ENCODE data around the gene NYAP1.
"Not testable (repeated sequence)": the region's sequence is repeated elsewhere in the genome, so short reads cannot be mapped to it uniquely, and the experiment has no call there.

Gene NYAP1

DNA sequence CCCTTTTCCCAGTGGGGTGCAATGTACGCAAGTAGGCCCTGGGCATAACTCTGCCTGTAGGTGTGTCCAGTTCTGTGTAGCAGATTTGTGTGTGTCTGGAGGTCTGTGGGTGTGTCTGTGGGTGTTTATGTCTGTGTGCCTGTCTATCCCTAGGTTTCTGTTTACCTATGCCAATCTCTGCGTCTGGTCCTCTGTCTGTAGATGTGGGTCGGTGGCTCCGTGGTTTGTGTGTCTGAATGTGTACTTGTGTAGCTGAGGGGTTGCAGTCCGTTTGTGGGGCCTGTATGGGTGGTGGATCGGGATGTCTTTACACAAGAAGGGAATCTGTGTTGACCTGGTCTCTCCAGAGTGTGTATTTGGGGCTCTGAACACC, 932 bp downstream of the NYAP1 start:
- FAIRE-seq, result no peak

DNA sequence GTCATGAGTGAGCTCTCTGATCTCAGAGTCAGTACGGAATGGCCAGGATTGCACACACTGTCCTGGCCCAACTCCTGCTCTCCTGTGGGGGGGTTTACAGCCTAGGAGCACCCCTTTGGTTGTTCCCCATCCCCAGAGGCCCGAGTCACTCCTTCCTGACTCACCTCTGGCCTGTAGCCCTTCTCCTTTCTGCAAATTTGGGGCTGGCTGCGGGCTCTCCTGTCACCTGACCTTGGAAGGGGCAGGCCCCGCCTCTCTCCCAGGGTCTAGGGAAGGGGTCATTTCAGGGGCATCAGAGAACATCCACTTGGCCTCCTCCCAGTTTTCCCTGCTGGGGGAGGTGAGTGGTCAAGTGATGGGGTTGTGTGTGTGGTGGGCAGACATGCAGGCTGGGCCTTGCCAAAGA, 1.7 kb downstream of the NYAP1 start:
- no peak for FAIRE-seq

DNA sequence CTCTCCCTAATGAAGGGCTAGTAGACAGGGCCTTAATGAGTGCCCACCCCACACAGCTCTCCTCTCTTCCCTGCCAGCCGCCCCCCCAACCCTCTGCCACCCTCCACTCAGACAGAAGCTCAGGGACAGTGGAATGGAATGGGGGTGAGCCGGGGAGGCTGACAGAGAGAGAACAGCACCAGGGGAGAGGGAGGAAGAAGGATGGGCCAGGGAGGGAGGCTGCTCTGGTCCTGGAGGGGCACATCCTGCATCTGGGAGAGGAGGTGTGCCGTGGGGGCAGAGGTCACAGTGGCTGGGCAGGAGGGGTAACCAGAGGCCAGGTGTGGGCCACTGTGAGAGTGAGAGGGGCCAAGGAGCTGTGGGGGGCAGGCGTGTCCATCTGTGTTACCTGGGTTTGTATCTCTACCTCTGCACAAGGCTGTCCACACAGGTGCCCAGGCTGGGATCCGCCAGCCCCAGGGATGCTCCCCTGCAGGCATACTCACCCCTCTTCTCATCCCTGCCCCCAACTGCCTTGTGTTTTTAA, 2.4 kb downstream of the NYAP1 start:
- no peak for FAIRE-seq

DNA sequence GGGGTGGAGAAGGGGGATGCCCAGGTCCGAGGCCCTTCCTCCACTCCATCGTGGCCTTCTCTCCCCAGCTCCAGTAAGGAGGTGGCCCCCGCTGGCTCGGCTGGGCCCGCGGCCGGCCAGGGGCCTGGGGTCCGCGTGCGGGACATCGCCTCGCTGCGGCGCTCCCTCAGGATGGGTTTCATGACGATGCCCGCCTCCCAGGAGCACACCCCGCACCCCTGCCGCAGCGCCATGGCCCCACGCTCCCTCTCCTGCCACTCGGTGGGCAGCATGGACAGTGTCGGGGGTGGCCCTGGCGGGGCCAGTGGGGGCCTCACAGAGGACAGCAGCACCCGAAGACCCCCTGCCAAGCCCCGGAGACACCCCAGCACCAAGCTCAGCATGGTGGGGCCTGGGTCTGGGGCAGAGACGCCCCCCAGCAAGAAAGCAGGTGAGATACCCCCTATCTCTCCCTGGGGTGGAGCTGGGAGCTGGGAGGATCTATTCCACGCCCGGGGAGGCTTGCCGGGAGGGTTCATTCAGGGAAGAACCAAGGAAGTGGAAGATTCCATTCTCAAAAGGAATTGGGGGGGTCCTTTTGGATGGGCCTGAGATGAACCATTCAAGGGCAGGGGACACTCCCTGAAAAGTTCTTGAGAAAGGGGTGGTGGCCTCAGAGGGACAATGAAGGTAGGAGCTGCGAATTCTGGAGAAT, 3.2 kb downstream of the NYAP1 start:
- no peak for FAIRE-seq

DNA sequence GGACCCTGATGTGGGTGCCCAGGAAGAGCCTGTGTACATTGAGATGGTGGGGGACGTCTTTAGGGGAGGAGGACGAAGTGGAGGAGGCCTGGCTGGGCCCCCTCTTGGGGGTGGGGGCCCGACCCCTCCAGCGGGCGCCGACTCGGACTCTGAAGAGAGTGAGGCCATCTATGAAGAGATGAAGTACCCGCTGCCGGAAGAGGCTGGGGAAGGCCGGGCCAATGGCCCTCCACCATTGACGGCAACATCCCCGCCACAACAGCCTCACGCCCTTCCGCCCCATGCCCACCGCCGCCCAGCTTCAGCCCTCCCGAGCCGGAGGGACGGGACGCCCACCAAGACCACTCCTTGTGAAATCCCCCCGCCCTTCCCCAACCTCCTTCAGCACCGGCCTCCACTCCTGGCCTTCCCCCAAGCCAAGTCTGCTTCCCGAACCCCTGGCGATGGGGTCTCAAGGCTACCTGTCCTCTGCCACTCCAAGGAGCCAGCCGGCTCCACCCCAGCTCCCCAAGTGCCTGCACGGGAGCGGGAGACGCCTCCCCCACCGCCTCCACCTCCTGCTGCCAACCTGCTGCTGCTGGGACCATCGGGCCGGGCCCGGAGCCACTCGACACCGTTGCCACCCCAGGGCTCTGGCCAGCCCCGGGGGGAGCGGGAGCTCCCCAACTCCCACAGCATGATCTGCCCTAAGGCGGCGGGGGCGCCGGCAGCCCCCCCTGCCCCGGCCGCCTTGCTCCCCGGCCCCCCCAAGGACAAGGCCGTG, 4.8 kb downstream of the NYAP1 start:
- FAIRE-seq, result no peak

DNA sequence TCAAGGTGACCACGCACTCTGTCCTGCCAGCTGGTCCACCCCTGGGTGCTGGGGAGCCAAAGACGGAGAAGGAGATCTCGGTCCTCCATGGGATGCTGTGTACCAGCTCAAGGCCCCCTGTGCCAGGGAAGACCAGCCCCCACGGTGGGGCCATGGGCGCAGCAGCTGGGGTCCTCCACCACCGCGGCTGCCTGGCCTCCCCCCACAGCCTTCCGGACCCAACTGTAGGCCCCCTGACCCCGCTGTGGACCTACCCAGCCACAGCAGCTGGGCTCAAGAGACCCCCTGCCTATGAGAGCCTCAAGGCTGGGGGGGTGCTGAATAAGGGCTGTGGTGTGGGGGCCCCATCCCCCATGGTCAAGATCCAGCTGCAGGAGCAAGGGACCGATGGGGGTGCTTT, 5.4 kb downstream of the NYAP1 start:
- FAIRE-seq, result no peak

DNA sequence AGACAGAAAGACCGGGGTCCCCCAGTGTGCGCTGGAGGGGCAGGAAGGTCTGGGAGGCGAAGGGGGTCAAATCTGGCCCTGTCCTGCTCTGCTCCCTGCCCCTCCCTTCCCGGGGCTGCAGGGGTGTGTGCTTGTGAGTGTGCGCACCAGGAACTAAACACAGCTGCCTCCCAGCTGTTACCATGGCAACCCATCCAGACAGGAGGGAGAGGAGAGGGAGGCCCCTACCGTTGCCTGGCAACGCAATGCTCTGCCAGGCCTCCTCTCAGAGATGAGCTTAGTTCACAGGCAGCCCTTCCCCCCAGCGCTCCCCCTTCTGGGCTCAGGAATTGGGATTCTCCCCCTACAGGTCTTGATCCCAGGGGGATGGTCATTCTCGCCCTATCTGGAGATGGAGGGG, 6.1 kb downstream of the NYAP1 start:
- FAIRE-seq, result no peak

DNA sequence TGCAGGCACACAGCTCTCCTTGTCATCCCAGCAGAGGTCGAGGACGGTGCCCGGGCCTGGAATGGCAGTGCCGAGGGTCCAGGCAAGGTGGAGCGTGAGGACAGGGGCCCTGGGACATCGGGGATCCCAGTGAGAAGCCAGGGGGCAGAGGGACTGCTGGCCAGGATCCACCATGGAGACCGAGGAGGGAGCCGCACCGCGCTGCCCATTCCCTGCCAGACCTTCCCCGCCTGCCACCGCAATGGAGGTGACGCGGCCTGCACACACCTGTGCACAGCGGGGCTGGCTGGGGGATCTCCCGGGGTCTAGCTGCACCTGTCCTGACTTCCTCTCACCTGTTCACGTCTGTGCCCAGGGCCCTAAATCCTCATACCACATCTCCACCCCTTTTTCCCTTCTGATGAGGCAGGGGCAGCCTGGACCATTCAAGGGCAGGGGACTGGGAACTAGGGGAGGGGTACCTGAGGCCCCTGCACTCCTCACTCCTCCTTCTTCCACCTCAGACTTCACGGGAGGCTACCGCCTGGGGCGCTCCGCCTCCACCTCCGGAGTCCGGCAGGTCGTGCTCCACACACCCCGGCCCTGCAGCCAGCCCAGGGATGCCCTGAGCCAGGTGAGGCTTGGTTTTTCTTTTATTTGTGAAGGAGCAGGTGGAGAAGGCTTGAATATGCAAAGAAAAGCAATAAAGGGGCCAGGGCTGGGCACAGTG, 6.9 kb downstream of the NYAP1 start:
- no peak for FAIRE-seq

DNA sequence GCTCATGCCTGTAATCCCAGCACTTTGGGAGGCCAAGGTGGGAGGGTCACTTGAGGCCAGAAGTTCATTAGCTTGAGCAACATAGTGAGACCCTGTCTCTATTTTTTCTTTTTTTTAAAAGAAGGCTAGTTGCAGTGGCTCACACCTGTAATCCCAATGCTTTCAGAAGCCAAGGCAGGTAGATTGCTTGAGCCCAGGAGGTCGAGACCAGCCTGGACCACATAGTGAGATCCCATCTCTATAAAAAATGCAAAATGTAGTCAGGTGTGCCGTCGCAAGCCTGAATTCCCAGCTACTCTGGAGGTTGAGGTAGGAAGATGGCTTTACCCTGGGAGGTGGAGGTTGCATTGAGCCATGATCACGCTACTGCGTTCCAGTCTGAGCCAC, 7.5 kb downstream of the NYAP1 start:
- FAIRE-seq, result no peak

DNA sequence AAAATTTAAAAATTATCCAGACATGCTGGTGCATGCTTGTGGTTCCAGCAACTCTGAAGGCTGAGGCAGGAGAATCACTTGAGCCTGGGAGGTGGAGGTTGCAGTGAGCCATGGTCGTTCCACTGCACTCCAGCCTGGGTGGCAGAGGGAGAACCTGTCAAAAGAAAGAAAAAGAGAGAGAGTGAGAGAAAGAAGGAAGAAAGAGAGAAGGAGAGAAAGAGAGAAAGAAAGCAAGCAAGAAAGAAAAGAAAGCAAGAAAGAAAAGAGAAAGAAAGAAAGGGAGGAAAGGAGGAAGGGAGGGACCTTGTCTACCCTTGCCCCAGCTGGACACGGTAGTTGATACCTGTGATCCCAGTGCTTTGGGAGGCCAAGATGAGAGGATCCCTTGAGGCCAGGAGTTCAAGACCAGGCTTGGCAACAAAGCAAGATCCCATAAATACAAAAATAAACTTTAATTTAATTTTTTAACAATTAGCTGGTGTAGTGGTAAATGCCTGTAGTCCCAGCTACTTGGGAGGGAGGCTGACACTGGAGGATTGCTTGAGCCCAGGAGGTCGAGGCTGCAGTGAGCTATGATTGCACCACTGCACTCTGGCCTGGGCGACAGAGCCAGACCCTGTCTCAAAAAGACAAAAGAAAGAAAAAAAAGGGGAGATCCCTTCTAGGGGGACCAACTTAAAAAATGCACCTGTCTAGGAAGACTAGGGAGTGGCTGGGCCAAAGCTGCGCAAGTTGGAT, 9.2 kb downstream of the NYAP1 start:
- no peak for FAIRE-seq

DNA sequence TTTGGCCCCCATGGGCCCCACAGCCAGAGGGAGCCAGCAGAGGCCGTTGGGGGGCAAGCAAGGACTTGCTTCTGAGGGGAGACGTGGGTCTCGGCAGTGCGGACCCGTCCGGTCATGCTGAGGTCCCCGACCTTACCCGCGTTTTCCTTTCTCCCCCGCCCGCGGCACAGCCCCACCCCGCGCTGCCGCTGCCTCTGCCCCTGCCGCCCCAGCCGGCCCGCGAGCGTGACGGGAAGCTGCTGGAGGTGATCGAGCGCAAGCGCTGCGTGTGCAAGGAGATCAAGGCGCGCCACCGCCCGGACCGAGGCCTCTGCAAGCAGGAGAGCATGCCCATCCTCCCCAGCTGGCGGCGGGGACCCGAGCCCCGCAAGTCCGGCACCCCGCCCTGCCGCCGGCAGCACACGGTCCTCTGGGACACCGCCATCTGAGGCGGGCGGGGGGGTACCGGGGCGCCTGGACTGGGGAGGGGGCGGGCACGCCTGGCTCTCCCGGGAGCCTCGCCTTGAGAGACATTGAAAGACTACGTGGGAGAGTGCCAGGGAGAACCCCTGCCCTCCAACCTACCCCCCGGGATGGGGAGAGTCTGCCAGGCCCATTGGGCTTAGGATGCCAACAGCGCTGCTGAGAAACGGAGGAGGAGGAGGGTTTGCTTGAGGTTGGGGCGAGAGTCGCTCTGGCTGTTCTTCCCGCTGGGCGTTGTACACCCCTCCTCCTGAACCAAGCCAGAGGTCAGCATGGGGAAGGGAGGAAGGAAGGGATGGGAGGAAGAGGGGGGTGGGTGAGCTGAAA, 9.9 kb downstream of the NYAP1 start:
- no peak for FAIRE-seq

DNA sequence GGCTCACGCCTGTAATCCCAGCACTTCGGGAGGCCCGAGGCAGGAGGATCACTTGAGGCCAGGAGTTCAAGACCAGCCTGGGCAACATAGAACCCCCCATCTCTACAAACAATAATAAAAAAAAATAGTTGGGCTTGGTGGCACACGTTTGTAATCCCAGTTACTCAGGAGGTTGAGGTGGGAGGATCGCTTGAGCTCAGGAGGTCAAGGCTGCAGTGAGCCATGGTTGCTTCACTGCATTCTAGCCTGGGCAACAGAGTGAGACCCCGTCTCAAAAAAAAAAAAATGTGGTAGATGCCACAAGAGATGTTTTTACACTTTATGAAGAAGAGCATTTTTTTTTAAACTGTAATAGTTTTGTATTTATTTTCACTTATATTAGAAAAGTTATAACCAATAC, 12.8 kb downstream of the NYAP1 start:
- no peak for FAIRE-seq

DNA sequence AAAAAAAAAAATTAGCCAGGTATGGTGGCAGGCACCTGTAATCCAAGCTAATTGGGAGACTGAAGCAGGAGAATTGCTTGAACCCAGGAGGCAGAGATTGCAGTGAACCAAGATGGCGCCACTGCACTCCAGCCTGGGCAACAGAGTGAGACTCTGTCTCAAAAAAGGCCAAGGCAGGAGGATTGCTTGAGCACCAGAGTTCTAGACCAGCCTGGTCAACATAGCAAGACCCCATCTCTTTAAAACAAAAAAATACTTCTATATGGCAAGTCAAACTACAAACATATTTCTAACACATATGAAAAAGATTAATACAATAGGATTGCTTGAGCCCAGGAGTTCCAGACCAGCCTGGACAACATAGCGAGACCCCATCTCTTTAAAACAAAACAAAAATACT, 17.0 kb downstream of the NYAP1 start:
- not testable (repeated sequence) for FAIRE-seq

DNA sequence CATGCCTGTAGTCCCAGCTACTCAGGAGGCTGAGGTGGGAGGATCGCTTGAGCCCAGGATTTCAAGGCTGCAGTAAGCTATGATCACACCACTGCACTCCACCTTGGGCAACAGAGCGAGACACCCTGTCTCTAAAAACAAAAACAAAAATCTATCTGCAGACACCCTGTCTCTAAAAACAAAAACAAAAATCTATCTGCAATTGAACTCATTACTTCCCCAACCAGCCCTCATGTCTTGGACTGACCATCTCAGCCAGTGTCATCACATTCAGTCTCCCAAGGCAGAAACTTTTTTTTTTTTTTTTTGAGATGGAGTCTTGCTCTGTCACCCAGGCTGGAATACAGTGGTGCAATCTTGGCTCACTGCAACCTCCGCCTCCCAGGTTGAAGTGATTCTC, 20.3 kb downstream of the NYAP1 start:
- FAIRE-seq, result not testable (repeated sequence)

DNA sequence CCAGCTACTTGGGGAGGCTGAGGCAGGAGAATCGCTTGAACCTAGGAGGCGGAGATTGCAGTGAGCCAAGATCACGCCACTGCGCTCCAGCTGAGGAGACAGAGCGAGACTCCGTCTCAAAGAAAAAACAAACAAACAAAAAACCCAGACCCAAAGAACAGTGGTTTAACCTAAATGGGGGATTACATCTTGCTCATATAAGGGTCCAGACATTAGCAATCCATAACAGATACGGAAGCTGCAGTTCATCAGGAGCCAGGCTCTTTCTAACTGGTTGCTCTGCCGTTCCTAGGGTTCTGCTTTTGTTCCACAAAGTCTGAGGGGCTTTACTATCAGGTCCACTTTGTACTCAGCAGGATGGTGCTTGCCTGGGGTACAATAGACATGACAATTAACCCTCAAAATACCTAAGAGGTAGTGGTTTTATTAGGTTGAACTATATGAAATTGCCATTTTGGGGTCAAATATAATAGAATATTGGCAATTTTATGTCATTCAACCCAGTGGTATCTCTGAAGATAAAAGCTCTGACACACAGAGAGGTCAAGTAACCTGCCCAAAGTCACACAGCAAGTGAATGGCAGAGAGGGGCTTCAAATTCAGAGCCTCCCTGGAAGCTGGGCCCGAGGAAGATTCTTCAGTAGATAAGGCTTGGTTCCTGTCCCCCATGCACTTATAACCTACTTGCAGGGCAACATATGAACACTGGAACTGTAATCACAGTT, 21.3 kb downstream of the NYAP1 start:
- no peak for FAIRE-seq

DNA sequence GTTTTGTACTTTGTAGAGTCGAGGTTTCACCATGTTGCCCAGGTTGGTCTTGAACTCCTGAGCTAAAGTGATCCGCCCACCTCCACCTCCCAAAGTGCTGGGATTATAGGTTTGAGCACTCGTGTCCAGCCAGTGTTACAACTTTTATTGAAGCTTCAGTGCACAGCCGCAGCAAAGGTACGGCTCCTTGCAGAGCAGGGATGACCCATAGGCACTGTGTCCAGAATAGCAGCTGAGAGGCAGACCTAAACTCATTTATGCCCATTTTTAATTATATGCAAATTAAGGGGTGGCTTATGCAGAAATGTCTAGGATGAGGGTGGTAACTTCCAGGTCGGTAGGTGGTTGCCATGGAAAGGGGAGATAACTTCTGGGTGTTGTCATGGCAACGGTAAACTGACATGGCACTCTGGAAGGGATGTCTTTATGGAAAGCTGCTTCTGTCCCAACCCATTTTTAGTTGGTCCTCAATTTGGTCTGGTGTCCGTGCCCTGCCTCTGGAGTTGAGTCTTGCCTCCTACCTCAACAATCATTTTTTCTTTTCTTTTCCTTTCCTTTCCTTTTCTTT, 22.7 kb downstream of the NYAP1 start:
- FAIRE-seq, result no peak

DNA sequence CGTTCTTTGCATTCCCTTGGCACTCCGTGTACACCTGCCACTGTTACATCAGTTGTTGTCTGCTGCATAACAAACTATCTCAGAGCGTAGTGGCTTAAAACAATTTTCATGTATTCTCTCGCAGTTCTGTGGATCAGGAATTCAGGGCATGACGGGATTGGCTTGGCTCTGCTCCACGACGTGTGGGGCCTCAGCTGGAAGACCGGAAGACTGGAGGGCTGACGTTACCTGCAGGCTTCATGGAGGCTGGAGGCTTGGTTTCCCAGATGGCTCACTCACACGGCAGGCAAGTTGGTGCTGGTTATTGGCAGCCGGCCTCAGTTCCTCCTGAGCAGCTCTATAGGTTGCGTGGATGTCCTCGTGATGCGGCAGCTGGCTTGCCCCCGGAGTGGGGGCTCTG, 25.5 kb downstream of the NYAP1 start:
- no peak for FAIRE-seq

DNA sequence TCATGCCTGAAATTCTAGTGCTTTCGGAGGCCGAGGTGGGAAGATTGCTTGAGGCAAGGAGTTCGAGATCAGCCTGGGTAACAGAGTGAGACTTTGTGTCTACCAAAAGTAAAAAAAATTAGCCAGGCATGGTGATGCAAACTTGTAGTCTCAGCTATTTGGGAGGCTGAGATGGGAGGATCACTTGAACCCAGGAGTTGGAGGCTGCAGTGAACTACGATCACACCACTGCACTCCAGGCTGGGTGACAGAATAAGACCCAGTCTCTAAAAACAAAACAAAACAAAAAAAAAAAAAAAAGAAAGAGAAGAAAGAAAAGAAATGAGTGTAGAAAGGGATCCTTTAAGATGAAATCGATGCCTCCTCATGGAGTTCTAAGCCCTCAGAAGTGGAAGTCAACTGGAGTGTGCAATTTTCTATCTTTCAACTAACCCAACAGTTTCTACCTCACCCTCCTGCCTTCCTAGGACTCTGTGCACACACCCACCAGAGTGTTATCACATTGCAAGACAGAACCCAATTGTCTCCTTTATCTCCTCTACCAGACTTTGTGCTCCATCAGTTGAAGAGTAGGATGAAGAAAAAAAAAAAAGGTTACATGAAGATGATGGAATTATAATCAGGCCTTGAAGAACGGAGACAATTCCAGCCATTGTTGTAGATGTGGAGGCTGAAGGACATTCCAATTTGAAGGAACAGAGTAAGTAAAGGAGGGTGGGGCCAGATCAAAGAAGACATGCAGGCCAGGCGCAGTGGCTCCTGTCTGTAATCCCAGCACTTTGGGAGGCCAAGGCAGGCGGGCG, 26.9 kb downstream of the NYAP1 start:
- no peak for FAIRE-seq

DNA sequence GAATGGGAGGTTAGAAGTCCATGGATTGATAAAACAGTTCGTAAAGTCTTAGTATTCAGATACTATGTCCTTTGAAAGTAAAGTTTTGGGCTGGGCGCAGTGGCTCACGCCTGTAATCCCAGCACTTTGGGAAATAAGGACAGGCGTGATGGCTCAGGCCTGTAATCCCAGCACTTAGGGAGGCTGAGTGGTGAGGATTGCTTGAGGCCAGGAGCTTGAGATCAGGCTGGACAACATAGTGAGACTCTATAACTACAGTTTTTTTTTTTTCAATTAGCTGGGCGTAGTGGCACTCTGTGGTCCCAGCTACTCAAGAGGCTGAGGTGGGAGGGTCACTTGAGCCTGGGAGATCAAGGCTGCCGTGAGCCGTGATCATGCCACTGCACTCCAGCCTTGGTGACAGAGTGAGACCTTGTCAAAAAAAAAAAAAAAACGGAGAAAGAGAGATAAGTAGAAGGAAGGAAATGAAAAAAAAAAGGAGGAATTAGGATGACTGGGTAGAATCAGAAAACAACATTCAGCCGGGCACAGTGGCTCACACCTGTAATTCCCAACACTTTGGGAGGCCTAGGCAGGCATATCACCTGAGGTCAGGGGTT, 29.6 kb downstream of the NYAP1 start:
- FAIRE-seq, result no peak

DNA sequence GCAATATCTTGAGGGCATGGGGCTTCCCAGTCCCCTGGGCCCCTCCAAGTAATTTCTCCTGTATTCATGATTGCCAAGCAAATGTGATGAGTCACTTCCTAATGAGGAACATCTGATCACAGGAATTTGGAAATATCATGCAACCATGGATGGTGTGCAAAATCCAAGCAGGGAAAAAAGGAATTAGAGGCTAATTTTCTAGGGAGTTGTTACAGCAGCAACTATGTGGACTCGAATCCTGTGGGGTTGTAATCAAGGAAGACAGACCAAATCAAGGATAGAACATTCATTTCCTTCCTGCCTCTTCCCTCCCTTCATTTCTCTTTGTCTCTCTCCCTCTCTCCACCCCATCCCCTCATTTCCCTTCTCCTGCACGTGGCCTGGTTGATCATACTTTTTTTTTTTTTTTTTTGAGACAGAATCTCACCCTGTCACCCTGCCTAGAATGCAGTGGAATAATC, 31.4 kb downstream of the NYAP1 start:
- FAIRE-seq, result no peak
